ENCODE measurements around the gene TPST2.

GRCh38 chr22:26548984-26549383 lies 40.9 kb downstream of the TPST2 start:
- TF ChIP-seq, protein P1, sequence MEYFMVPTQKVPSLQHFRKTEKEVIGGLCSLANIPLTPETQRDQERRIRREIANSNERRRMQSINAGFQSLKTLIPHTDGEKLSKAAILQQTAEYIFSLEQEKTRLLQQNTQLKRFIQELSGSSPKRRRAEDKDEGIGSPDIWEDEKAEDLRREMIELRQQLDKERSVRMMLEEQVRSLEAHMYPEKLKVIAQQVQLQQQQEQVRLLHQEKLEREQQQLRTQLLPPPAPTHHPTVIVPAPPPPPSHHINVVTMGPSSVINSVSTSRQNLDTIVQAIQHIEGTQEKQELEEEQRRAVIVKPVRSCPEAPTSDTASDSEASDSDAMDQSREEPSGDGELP (CRISPR knock-in tag; IDR thresholded peaks at IDR 0.05; ENCODE audit: borderline replicate concordance), result no peak
- TF ChIP-seq, protein P2, sequence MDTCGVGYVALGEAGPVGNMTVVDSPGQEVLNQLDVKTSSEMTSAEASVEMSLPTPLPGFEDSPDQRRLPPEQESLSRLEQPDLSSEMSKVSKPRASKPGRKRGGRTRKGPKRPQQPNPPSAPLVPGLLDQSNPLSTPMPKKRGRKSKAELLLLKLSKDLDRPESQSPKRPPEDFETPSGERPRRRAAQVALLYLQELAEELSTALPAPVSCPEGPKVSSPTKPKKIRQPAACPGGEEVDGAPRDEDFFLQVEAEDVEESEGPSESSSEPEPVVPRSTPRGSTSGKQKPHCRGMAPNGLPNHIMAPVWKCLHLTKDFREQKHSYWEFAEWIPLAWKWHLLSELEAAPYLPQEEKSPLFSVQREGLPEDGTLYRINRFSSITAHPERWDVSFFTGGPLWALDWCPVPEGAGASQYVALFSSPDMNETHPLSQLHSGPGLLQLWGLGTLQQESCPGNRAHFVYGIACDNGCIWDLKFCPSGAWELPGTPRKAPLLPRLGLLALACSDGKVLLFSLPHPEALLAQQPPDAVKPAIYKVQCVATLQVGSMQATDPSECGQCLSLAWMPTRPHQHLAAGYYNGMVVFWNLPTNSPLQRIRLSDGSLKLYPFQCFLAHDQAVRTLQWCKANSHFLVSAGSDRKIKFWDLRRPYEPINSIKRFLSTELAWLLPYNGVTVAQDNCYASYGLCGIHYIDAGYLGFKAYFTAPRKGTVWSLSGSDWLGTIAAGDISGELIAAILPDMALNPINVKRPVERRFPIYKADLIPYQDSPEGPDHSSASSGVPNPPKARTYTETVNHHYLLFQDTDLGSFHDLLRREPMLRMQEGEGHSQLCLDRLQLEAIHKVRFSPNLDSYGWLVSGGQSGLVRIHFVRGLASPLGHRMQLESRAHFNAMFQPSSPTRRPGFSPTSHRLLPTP (IDR thresholded peaks at IDR 0.05; ENCODE audit: borderline replicate concordance, extremely low read depth, insufficient read length), result no peak
- TF ChIP-seq ZBTB33 (CRISPR knock-in tag; IDR thresholded peaks at IDR 0.05), result no peak
- no peak for TF ChIP-seq ZNF354B (CRISPR knock-in tag; IDR thresholded peaks at IDR 0.05)
- no peak for TF ChIP-seq PHF21A (IDR thresholded peaks at IDR 0.05; ENCODE audit: borderline replicate concordance, low read depth)
- no peak for TF ChIP-seq ZNF224 (CRISPR knock-in tag; IDR thresholded peaks at IDR 0.05)
